SK-N-MC (cell line): ENCODE results near the gene TMEM164.
"Not testable (repeated sequence)": the region's sequence is repeated elsewhere in the genome, so short reads cannot be mapped to it uniquely, and the experiment has no call there.

Source experiments
- DNase-seq: peaks from one replicate; pipeline ENCODE4 v3.0.0-alpha.2; 2011; ENCODE audit warnings: low read depth, low spot score
- H3K27ac ChIP-seq: fragments of 200-600 bp; sonication (generic); 2 replicates; pipeline ENCODE4 v1.5.1; 2016; ENCODE audit warnings: mixed run types
- H3K36me3 ChIP-seq: fragments of 200-600 bp; sonication (generic); 2 replicates; pipeline ENCODE4 v1.6.1; 2017; ENCODE audit warnings: antibody characterized with exemption, low read length, mixed read lengths; ENCODE audit not compliant: insufficient read depth
- H3K4me3 ChIP-seq: fragments of 200-600 bp; sonication (generic); 2 replicates; pipeline ENCODE4 v1.5.1; 2016
- H3K9ac ChIP-seq: fragments of 200-600 bp; sonication (generic); 2 replicates; pipeline ENCODE4 v1.8.0; 2017; ENCODE audit warnings: mixed run types, mixed read lengths; ENCODE audit not compliant: insufficient read length
- H3K9me3 ChIP-seq: fragments of 200-600 bp; sonication (generic); 2 replicates; pipeline ENCODE4 v1.6.1; 2017; ENCODE audit warnings: low read depth, mild to moderate bottlenecking, antibody characterized with exemption, low read length, moderate library complexity, mixed read lengths
- EZH2 ChIP-seq: fragments of 200-600 bp; sonication (generic); IDR thresholded peaks from one replicate; pipeline ENCODE4 v1.6.1; 2017; ENCODE audit warnings: antibody characterized with exemption
- FOXP2 ChIP-seq: optimal IDR thresholded peaks from 2 replicates; pipeline ENCODE3; 2011; ENCODE audit warnings: mild to moderate bottlenecking, moderate library complexity; ENCODE audit not compliant: insufficient read depth; ENCODE audit errors: extremely low read length, control extremely low read depth
- POLR2AphosphoS5 ChIP-seq: IDR thresholded peaks from 2 replicates; pipeline ENCODE4 v1.6.1; 2012; ENCODE audit warnings: mild to moderate bottlenecking, low read depth, low read length, borderline replicate concordance

Gene TMEM164

GRCh38 chrX:110153896-110154295, 151.0 kb downstream of the TMEM164 start:
- no peak overlapping the region for H3K27ac ChIP-seq
- TF ChIP-seq POLR2AphosphoS5, result no peak
- TF ChIP-seq FOXP2, result no peak
- TF ChIP-seq EZH2, result no peak
- no peak overlapping the region for H3K9ac ChIP-seq
- H3K36me3 ChIP-seq, result no peaks in the 10 kb centered on the region
- no peak overlapping the region for H3K4me3 ChIP-seq
- no peak for DNase-seq
- H3K9me3 ChIP-seq, result no peaks in the 10 kb centered on the region

GRCh38 chrX:110154328-110154727, 151.4 kb downstream of the TMEM164 start:
- DNase-seq, H3K9ac ChIP-seq, H3K9me3 ChIP-seq, H3K27ac ChIP-seq, H3K36me3 ChIP-seq, H3K4me3 ChIP-seq: not testable (repeated sequence)

- no peaks in the 10 kb centered on the region for H3K9me3 ChIP-seq
- TF ChIP-seq EZH2 (no peak), POLR2AphosphoS5 (no peak), FOXP2 (no peak)
- H3K27ac ChIP-seq, result no peak overlapping the region
- no peak overlapping the region for H3K9ac ChIP-seq
- DNase-seq, result no peak
- no peaks in the 10 kb centered on the region for H3K36me3 ChIP-seq
- no peak overlapping the region for H3K4me3 ChIP-seq
Measured at GRCh38 chrX:110155759-110156158, 152.8 kb downstream of the TMEM164 start.

GRCh38 chrX:110156167-110156754, 153.3 kb downstream of the TMEM164 start:
- Histone ChIP-seq H3K27ac (no peak overlapping the region), H3K36me3 (no peaks in the 10 kb centered on the region), H3K9me3 (no peaks in the 10 kb centered on the region), H3K9ac (no peak overlapping the region), H3K4me3 (no peak overlapping the region)
- no peak for TF ChIP-seq FOXP2
- no peak for TF ChIP-seq EZH2
- TF ChIP-seq POLR2AphosphoS5, result no peak
- no peak for DNase-seq

- no peak for DNase-seq
- Histone ChIP-seq H3K4me3 (no peak overlapping the region), H3K27ac (no peak overlapping the region), H3K36me3 (no peaks in the 10 kb centered on the region), H3K9me3 (no peaks in the 10 kb centered on the region), H3K9ac (no peak overlapping the region)
- TF ChIP-seq FOXP2 (no peak), EZH2 (no peak), POLR2AphosphoS5 (no peak)
Measured at GRCh38 chrX:110157444-110157843, 154.5 kb downstream of the TMEM164 start.

- no peak for DNase-seq
- Histone ChIP-seq H3K4me3 (no peak overlapping the region), H3K36me3 (no peaks in the 10 kb centered on the region), H3K9me3 (no peaks in the 10 kb centered on the region), H3K9ac (no peak overlapping the region), H3K27ac (no peak overlapping the region)
- TF ChIP-seq POLR2AphosphoS5 (no peak), EZH2 (no peak), FOXP2 (no peak)
Measured at GRCh38 chrX:110159235-110159634, 156.3 kb downstream of the TMEM164 start.

- no peak for TF ChIP-seq EZH2
- no peak overlapping the region for H3K4me3 ChIP-seq
- DNase-seq, result no peak
- no peak overlapping the region for H3K9ac ChIP-seq
- H3K9me3 ChIP-seq, result no peaks in the 10 kb centered on the region
- no peak overlapping the region for H3K27ac ChIP-seq
- no peaks in the 10 kb centered on the region for H3K36me3 ChIP-seq
Measured at GRCh38 chrX:110159865-110160264, 157.0 kb downstream of the TMEM164 start.

GRCh38 chrX:110161361-110161686, 158.4 kb downstream of the TMEM164 start:
- H3K4me3 ChIP-seq, result no peak overlapping the region
- TF ChIP-seq EZH2 (no peak), FOXP2 (no peak), POLR2AphosphoS5 (no peak)
- H3K9ac ChIP-seq, result no peak overlapping the region
- no peak for DNase-seq
- H3K27ac ChIP-seq, result no peak overlapping the region
- H3K9me3 ChIP-seq, result no peaks in the 10 kb centered on the region
- H3K36me3 ChIP-seq, result no peaks in the 10 kb centered on the region

- no peaks in the 10 kb centered on the region for H3K36me3 ChIP-seq
- no peak for DNase-seq
- TF ChIP-seq POLR2AphosphoS5, result no peak
- TF ChIP-seq FOXP2, result no peak
- no peak for TF ChIP-seq EZH2
- no peak overlapping the region for H3K9ac ChIP-seq
- no peak overlapping the region for H3K27ac ChIP-seq
- H3K4me3 ChIP-seq, result no peak overlapping the region
- H3K9me3 ChIP-seq, result no peaks in the 10 kb centered on the region
Measured at GRCh38 chrX:110162131-110162530, 159.2 kb downstream of the TMEM164 start.

GRCh38 chrX:110162867-110163266, 160.0 kb downstream of the TMEM164 start:
- TF ChIP-seq EZH2 (no peak), FOXP2 (no peak), POLR2AphosphoS5 (no peak)
- Histone ChIP-seq H3K9ac (no peak overlapping the region), H3K9me3 (no peaks in the 10 kb centered on the region), H3K36me3 (no peaks in the 10 kb centered on the region), H3K27ac (no peak overlapping the region), H3K4me3 (no peak overlapping the region)
- DNase-seq, result no peak
